Psoas muscle (tissue), 8 donors: ENCODE data around the gene IL22. TPM values are rescaled to one million over a fixed set of nuclear protein-coding genes. Genes with fewer than 3 reads are reported as not detected.

Experiments
- ATAC-seq, 4 donors: fragments of 200-7000 bp; cut with Tn5 transposase; one replicate each; pipeline ENCODE4 v1.9.1; 2020; ENCODE audit warnings: moderate library complexity in 3 of 4, mild to moderate bottlenecking in 2 of 4
- DNase-seq, 2 donors: peaks; one replicate each; pipeline ENCODE4 v3.0.0-alpha.2; 2020
- H3K27ac ChIP-seq: fragments of 200-600 bp; one replicate; pipeline ENCODE4 v1.8.0; 2022
- H3K27me3 ChIP-seq, 3 donors: fragments of 200-600 bp in 1 of 3; one replicate each; pipeline versions ENCODE4 v1.6.1 to v1.8.0; 2013 to 2022; ENCODE audit warnings: low read length in 2 of 3, mild to moderate bottlenecking in 2 of 3, moderate library complexity in 1 of 3; ENCODE audit not compliant: insufficient read depth in 3 of 3
- H3K36me3 ChIP-seq, 2 donors: fragments of 200-600 bp in 1 of 2; one replicate each; pipeline versions ENCODE4 v1.6.1 to v1.8.0; 2013 to 2022; ENCODE audit warnings: low read depth in 1 of 2, mild to moderate bottlenecking in 1 of 2, moderate library complexity in 1 of 2; ENCODE audit not compliant: insufficient read depth in 1 of 2
- H3K4me1 ChIP-seq: fragments of 200-600 bp; one replicate; pipeline ENCODE4 v1.8.0; 2022
- H3K4me3 ChIP-seq: fragments of 200-600 bp; one replicate; pipeline ENCODE4 v1.8.0; 2022; ENCODE audit warnings: mild to moderate bottlenecking
- H3K9me3 ChIP-seq: fragments of 200-600 bp; one replicate; pipeline ENCODE4 v1.8.0; 2022
- WGBS, 3 donors: extraction: QIAGEN DNeasy Blood & Tissue Kit; methylation state at CpG; one replicate each; pipeline versions ENCODE4 v1.1.6 to v1.1.7; 2013; 5-methylcytosine and 5-hydroxymethylcytosine counted together
- intact Hi-C, 2 donors: fragments of 100-400 bp; cut with DNase I; formaldehyde crosslinking; loops; one replicate each; pipeline versions ENCODE4 v1.11.0 to v1.14.2; 2022
- polyA plus RNA-seq, 3 donors: library from polyadenylated mRNA; stranded (reverse); fragments of 200-250 nt; gene quantifications; one replicate each; pipeline ENCODE4 v1.2.3, GENCODE V29; 2013
- total RNA-seq, 4 donors: library from RNA; stranded (reverse); fragmentation: NEBNext Ultra II Directional in 2 of 4; extraction: Animal tissue kit (Norgen Biotek cat#: 25700) in 2 of 4; gene quantifications; one replicate each; pipeline versions ENCODE4 v1.2.1 to v1.2.4, GENCODE V29; 2021 to 2023
- TF ChIP-seq, protein P1 (sequence below): fragments of 200-600 bp; IDR thresholded peaks from one replicate; pipeline ENCODE4 v1.8.0; 2022; ENCODE audit warnings: antibody characterized with exemption
- donor health status: healthy with polysubstance abuse.
- donor health status: DM: no; HTN: no; CAD: no; lungs with moderate emphysema.
- donor health status: Bipolar disorder and iron deficiency.
- donor health status: healthy.
- donor health status: DM: yes; HTN: yes; CAD: no.
- donor health status: DM: no; HTN: no; CAD: no.
- donor health status: DM: no; HTN: no; CAD: no.
- donor health status: DM: yes; HTN: yes; CAD: no.

Gene IL22
- total and polyA plus RNA-seq, 7 donors, result not detected

DNA sequence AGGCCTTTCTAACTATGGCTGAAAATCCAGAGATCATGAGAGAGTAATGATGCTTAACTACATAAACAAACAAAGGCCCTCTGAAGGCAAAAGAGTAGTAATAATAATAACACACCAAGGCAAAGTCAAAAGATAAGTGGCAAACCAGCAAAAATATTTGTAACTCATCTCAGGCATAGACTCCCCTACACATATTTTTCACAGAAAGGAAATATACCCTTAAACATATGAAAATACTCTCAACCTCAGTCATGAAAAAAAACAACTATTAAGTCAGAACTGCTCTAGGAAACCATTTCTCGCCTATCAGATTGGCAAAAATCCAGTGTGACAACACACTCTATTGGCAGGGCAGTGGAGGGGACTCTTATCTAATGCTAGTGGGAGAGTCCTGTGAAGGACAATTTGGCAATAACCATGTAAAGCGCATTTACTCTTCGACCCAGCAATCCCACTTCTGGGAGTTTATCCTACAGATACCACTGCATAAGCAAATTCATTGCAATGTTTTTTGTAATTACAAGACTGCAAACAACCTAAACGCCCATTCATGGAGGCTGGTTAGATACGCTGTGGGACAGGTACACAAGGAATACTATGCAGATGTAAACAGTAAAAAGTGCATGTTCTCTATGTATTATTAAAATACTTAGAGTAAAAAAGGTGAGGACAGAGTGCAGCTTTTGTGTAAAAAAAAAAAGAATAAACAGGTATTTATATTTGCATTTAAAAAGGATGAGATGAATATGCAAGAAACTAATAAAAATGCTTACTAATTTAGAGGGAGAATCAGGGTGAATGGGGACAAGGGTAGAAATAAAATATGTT lies 26.0 kb upstream of the IL22 start:
- ATAC-seq (no peak), DNase-seq (no peak)
- Histone ChIP-seq H3K27ac (no peak overlapping the region), H3K9me3 (no peaks in the 10 kb centered on the region), H3K4me1 (no peaks in the 10 kb centered on the region), H3K36me3 (no peaks in the 10 kb centered on the region), H3K4me3 (no peak overlapping the region), H3K27me3 (no peaks in the 10 kb centered on the region)
- TF ChIP-seq, protein P1, sequence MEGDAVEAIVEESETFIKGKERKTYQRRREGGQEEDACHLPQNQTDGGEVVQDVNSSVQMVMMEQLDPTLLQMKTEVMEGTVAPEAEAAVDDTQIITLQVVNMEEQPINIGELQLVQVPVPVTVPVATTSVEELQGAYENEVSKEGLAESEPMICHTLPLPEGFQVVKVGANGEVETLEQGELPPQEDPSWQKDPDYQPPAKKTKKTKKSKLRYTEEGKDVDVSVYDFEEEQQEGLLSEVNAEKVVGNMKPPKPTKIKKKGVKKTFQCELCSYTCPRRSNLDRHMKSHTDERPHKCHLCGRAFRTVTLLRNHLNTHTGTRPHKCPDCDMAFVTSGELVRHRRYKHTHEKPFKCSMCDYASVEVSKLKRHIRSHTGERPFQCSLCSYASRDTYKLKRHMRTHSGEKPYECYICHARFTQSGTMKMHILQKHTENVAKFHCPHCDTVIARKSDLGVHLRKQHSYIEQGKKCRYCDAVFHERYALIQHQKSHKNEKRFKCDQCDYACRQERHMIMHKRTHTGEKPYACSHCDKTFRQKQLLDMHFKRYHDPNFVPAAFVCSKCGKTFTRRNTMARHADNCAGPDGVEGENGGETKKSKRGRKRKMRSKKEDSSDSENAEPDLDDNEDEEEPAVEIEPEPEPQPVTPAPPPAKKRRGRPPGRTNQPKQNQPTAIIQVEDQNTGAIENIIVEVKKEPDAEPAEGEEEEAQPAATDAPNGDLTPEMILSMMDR, result no peak
- 76 to 81% (median 77%) methylated on average over 5 of the region's 5 CpGs for WGBS, 3 donors
- intact Hi-C loops, result no loop called here

DNA sequence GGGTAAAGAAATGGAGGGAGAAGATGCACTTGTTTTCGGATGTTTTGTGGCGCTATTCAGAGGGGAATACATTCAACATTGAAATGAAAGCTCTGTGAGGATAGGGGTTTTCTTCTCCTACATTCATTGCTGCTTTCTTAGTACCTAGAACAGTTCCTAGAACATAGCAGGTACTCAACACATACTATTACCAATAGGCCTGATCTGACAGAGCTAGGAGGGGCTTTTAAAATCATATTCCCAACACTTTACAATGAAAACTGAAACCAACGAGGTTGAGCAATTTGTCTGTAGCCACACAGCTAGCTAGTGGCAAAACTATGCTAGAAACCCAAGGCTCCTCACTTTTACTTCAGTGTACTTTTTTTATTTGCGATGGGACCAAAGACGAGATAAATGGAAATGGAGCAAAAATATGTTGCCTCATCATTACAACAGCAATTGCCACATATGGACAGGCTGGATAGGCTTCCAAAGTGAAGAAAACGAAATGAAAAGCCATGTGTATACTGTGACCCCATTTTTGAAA lies 23.1 kb upstream of the IL22 start:
- WGBS, 3 donors, result 87% methylated on average over 6 of the region's 6 CpGs
- H3K4me3 ChIP-seq, result no peak overlapping the region
- H3K27me3 ChIP-seq, result no peaks in the 10 kb centered on the region
- DNase-seq (no peak), ATAC-seq (no peak)
- H3K9me3 ChIP-seq, result no peaks in the 10 kb centered on the region
- intact Hi-C loops, result no loop called here
- no peak overlapping the region for H3K27ac ChIP-seq
- H3K4me1 ChIP-seq, result no peaks in the 10 kb centered on the region
- no peaks in the 10 kb centered on the region for H3K36me3 ChIP-seq
- TF ChIP-seq, protein P1, result no peak

DNA sequence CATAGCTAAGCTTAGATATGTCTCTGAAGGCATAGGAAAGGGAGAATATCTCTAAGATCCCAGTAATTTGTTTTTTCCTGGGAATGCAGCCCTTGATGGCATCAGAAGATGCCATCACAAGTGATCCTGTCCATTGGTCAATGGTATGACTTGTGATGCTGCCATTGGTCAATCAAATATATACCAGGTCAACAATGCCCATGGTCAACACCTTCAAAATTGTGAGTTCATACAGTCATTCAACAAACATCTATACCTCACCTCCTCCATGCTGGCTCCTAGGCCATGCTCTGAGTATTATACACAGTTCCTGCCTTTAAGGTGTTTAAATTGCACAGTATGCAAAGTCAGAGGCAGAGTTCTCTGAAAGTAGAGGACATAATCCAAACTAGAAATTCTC lies 19.3 kb upstream of the IL22 start:
- no peaks in the 10 kb centered on the region for H3K27me3 ChIP-seq
- no peaks in the 10 kb centered on the region for H3K4me1 ChIP-seq
- no peak overlapping the region for H3K4me3 ChIP-seq
- H3K9me3 ChIP-seq, result no peaks in the 10 kb centered on the region
- intact Hi-C loops, result no loop called here
- TF ChIP-seq, protein P1, result no peak
- DNase-seq (no peak), ATAC-seq (no peak)
- no peaks in the 10 kb centered on the region for H3K36me3 ChIP-seq
- H3K27ac ChIP-seq, result no peak overlapping the region

DNA sequence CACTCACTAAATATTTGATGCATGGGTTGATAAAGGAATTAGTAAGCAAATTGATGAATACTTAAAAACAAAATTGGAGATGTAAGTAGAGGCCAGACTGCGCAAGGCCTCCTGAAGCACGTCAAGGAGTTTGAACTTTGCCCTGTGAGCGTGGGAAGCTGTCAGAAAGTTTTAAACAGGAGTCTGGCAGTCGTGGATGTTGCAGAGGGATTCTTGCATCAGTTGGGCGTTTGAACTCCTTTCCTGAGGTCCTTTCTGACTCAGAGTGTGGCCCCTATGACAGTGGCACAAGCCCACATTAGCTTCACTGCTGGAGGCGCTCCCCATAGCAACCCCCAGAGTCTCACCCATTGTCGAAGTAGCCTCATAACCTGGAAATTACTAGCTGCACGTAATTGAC lies 17.9 kb upstream of the IL22 start:
- Histone ChIP-seq H3K36me3 (no peaks in the 10 kb centered on the region), H3K27me3 (no peaks in the 10 kb centered on the region), H3K9me3 (no peaks in the 10 kb centered on the region), H3K4me3 (no peak overlapping the region), H3K4me1 (no peaks in the 10 kb centered on the region), H3K27ac (no peak overlapping the region)
- no peak for DNase-seq
- 71 to 79% (median 74%) methylated on average over 8 of the region's 8 CpGs for WGBS, 3 donors
- intact Hi-C loops, result no loop called here
- TF ChIP-seq, protein P1, result no peak
- ATAC-seq, result no peak
